ENCODE measurements around the gene USP32.

Gene USP32

DNA sequence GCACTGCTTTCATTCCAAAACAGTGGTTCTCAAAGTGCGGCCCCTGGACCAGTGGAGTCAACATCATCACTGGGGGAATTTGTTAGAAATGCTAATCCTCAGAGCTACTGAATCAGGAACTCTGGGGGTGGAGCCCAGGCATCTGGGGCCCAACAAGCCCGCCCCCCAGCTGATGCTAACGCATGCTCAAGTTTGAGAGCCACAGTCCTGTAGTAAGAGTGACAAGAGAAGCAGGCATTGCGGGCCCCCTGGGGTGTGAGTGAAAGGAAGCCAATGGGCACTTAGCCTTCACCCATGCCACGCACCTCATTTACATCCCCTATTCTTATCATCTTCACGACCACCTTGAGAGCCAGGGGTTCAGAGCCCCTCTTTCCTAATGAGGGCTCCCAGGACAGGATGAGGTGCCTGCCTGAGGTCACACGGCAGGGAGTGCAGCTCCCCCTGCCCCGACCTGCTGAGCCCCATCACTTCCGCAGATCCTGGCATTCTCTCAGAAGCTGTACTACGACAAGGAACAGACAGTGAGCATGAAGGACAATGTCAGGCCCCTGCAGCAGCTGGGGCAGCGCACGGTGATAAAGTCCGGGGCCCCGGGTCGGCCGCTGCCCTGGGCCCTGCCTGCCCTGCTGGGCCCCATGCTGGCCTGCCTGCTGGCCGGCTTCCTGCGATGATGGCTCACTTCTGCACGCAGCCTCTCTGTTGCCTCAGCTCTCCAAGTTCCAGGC is 233.0 kb downstream of the USP32 start:
- Histone ChIP-seq H3K4me1 (ENCODE audit: insufficient read depth, low read length, severe bottlenecking) (no peaks in the 10 kb centered on the region), H3K9ac (ENCODE audit: low read length) (no peak overlapping the region), H3K4me2 (ENCODE audit: low read length) (no peak overlapping the region), H3K9me3 (ENCODE audit: low read length) (no peaks in the 10 kb centered on the region), H3F3A (ENCODE audit: insufficient read depth, low read length) (no peaks in the 10 kb centered on the region), H2AFZ (ENCODE audit: low read length) (no peak overlapping the region), H3K27me3 (ENCODE audit: insufficient read depth, low read length) (peaks cover 15% of the 10 kb centered on the region; the same call in 1 of the 2 replicates), H3K4me3 (ENCODE audit: low read depth, low read length, poor library complexity, severe bottlenecking) (no peak overlapping the region), H3K79me2 (ENCODE audit: insufficient read depth, low read length) (no peaks in the 10 kb centered on the region), H4K20me1 (ENCODE audit: insufficient read depth, low read length) (no peaks in the 10 kb centered on the region), H3K36me3 (ENCODE audit: insufficient read depth, low read length) (no peaks in the 10 kb centered on the region), H3K27ac (ENCODE audit: low read depth, low read length, poor library complexity, severe bottlenecking) (no peak overlapping the region), H3K9me2 (ENCODE audit: low read depth, low read length) (no peaks in the 10 kb centered on the region)
- TF ChIP-seq, protein P1, sequence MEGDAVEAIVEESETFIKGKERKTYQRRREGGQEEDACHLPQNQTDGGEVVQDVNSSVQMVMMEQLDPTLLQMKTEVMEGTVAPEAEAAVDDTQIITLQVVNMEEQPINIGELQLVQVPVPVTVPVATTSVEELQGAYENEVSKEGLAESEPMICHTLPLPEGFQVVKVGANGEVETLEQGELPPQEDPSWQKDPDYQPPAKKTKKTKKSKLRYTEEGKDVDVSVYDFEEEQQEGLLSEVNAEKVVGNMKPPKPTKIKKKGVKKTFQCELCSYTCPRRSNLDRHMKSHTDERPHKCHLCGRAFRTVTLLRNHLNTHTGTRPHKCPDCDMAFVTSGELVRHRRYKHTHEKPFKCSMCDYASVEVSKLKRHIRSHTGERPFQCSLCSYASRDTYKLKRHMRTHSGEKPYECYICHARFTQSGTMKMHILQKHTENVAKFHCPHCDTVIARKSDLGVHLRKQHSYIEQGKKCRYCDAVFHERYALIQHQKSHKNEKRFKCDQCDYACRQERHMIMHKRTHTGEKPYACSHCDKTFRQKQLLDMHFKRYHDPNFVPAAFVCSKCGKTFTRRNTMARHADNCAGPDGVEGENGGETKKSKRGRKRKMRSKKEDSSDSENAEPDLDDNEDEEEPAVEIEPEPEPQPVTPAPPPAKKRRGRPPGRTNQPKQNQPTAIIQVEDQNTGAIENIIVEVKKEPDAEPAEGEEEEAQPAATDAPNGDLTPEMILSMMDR (IDR thresholded peaks at IDR 0.05; ENCODE audit: low read length), result no peak
- TF ChIP-seq EZH2 (IDR thresholded peaks at IDR 0.05; ENCODE audit: borderline replicate concordance, low read length), result no peak

DNA sequence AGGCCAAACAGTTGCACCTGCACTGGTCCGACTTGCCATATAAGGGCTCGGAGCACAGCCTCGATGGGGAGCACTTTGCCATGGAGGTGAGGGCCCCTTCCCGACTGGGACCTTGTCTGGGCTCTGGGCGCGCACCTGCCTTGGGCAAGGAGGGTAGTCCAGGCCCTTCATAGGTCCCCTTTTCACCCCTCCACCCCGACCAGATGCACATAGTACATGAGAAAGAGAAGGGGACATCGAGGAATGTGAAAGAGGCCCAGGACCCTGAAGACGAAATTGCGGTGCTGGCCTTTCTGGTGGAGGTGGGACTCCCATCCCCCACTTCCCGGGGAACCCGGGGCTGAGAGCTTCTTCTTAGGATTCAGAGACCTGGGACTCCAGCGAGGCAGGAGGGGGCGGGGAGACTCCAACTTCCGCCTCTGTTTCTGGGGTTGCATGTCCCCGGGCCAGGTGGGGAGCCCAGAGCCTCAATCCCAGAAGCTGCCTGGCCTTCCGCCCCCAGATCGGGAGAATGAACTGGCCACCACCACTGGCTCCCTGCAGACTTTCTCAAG is 234.4 kb downstream of the USP32 start:
- Histone ChIP-seq H3K27me3 (ENCODE audit: insufficient read depth, low read length) (peaks cover 15% of the 10 kb centered on the region; the same call in 1 of the 2 replicates), H3K9ac (ENCODE audit: low read length) (no peak overlapping the region), H3K79me2 (ENCODE audit: insufficient read depth, low read length) (no peaks in the 10 kb centered on the region), H3K36me3 (ENCODE audit: insufficient read depth, low read length) (no peaks in the 10 kb centered on the region), H3K4me2 (ENCODE audit: low read length) (no peak overlapping the region), H2AFZ (ENCODE audit: low read length) (no peak overlapping the region), H3K4me1 (ENCODE audit: insufficient read depth, low read length, severe bottlenecking) (no peaks in the 10 kb centered on the region), H3F3A (ENCODE audit: insufficient read depth, low read length) (no peaks in the 10 kb centered on the region), H3K27ac (ENCODE audit: low read depth, low read length, poor library complexity, severe bottlenecking) (no peak overlapping the region), H3K4me3 (ENCODE audit: low read depth, low read length, poor library complexity, severe bottlenecking) (no peak overlapping the region), H4K20me1 (ENCODE audit: insufficient read depth, low read length) (no peaks in the 10 kb centered on the region), H3K9me3 (ENCODE audit: low read length) (no peaks in the 10 kb centered on the region), H3K9me2 (ENCODE audit: low read depth, low read length) (no peaks in the 10 kb centered on the region)
- TF ChIP-seq, protein P1 (IDR thresholded peaks at IDR 0.05; ENCODE audit: low read length), result no peak
- no peak for TF ChIP-seq EZH2 (IDR thresholded peaks at IDR 0.05; ENCODE audit: borderline replicate concordance, low read length)

GRCh38 chr17:60156746-60157145 is 235.2 kb downstream of the USP32 start:
- Histone ChIP-seq H2AFZ (ENCODE audit: low read length) (no peak overlapping the region), H3K9ac (ENCODE audit: low read length) (no peak overlapping the region), H3K4me3 (ENCODE audit: low read depth, low read length, poor library complexity, severe bottlenecking) (no peak overlapping the region), H3K79me2 (ENCODE audit: insufficient read depth, low read length) (no peaks in the 10 kb centered on the region), H3K9me2 (ENCODE audit: low read depth, low read length) (no peaks in the 10 kb centered on the region), H3K9me3 (ENCODE audit: low read length) (no peaks in the 10 kb centered on the region), H3K36me3 (ENCODE audit: insufficient read depth, low read length) (no peaks in the 10 kb centered on the region), H3K27ac (ENCODE audit: low read depth, low read length, poor library complexity, severe bottlenecking) (no peak overlapping the region), H4K20me1 (ENCODE audit: insufficient read depth, low read length) (no peaks in the 10 kb centered on the region), H3K27me3 (ENCODE audit: insufficient read depth, low read length) (peaks cover 15% of the 10 kb centered on the region; the same call in 1 of the 2 replicates), H3F3A (ENCODE audit: insufficient read depth, low read length) (no peaks in the 10 kb centered on the region), H3K4me1 (ENCODE audit: insufficient read depth, low read length, severe bottlenecking) (no peaks in the 10 kb centered on the region), H3K4me2 (ENCODE audit: low read length) (no peak overlapping the region)
- TF ChIP-seq EZH2 (IDR thresholded peaks at IDR 0.05; ENCODE audit: borderline replicate concordance, low read length), result no peak
- TF ChIP-seq, protein P1 (IDR thresholded peaks at IDR 0.05; ENCODE audit: low read length), result no peak

Measured in OCI-LY1 (cell line).